Measurements from ENCODE around the gene PARD3. TPM values are rescaled to one million over a fixed set of nuclear protein-coding genes. Genes with fewer than 3 reads are reported as not detected.

The PARD3 gene
- total and polyA plus RNA-seq, 2 donors from 2014 or later, result 21.1 to 47.5 TPM

DNA sequence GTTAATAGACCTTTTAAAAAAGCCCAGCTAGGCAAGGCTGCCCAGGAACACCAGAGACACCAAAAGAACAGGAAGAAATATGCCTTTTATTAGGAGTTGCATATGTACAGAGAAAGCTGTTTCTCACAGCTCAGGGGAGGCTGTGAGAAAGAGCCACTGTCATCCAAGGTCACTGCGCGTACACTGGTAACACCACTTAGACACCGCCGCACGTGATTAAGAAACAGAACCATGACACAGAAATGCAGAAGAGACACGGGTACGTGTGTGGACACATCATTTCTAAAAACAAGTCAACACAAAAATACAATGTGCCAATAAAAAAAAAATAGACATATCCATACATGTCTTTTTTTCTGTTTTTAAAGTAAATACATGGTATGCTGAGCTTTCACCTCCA is 705.6 kb downstream of the PARD3 start:
- H3K9ac ChIP-seq (ENCODE audit: low read length in 3 of 3), result no peak overlapping the region
- FAIRE-seq, result no peak

DNA sequence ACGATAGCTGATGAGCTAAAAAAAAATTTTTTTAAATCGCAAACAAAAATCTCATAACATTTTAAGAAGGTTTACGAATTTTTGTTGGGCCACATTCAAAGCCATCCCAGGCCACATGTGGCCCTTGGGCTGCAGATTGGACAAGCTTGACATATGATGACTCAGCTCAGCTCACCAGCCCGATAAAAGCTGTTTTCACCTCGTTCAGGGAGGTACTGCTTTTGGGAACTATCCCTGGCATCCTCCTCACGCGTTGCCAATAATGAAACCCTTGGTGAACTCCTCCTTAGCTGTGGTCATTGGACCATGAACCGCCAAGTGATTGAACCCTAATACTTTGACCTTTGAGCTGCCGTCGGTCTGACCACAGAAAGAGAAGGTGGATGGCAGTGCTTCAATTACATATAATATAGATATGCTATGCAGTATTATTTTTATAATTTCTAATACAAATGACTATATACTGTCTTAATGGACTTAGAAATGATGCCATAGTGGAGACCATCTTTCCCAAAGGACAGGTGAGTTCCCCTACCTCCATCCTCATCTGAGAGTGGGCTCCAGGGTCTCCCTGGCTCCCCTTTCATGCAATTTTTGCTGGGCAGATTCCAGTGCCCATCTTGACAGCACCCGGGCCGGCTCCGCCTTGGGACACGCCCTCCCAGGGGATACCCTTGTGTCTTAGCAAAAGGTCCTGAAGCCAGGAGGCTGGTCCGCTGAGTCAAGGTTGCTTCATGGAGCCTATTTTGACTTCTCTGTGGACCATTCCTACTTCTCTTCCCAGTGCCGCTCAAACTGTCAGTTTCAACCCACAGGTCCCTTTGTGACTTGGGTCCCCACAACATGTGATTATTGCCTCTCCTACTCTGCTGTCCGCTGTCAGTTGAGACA is 707.2 kb downstream of the PARD3 start:
- Histone ChIP-seq H3K4me1 (ENCODE audit: control insufficient read depth in 2 of 3, insufficient read depth in 2 of 3, low read depth in 1 of 3, low read length in 3 of 3) (no peaks in the 10 kb centered on the region), H3K9me3 (ENCODE audit: control insufficient read depth in 2 of 3, insufficient read depth in 1 of 3, low read length in 3 of 3) (no peaks in the 10 kb centered on the region), H3K9ac (ENCODE audit: low read length in 3 of 3) (no peak overlapping the region), H3K4me3 (ENCODE audit: low read length in 3 of 3) (no peak overlapping the region), H3K36me3 (ENCODE audit: control insufficient read depth in 2 of 3, insufficient read depth in 3 of 3, low read length in 3 of 3) (no peaks in the 10 kb centered on the region), H3K27ac (ENCODE audit: low read depth in 2 of 2, low read length in 2 of 2) (no peak overlapping the region), H3K27me3 (ENCODE audit: control insufficient read depth, insufficient read depth, low read length) (no peaks in the 10 kb centered on the region)
- intact Hi-C loops (cut with DNase I), result no loop called here
- FAIRE-seq, result no peak
- TF ChIP-seq, protein P1, sequence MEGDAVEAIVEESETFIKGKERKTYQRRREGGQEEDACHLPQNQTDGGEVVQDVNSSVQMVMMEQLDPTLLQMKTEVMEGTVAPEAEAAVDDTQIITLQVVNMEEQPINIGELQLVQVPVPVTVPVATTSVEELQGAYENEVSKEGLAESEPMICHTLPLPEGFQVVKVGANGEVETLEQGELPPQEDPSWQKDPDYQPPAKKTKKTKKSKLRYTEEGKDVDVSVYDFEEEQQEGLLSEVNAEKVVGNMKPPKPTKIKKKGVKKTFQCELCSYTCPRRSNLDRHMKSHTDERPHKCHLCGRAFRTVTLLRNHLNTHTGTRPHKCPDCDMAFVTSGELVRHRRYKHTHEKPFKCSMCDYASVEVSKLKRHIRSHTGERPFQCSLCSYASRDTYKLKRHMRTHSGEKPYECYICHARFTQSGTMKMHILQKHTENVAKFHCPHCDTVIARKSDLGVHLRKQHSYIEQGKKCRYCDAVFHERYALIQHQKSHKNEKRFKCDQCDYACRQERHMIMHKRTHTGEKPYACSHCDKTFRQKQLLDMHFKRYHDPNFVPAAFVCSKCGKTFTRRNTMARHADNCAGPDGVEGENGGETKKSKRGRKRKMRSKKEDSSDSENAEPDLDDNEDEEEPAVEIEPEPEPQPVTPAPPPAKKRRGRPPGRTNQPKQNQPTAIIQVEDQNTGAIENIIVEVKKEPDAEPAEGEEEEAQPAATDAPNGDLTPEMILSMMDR (IDR thresholded peaks at IDR 0.05; ENCODE audit: borderline replicate concordance, extremely low read depth, insufficient read depth), result no peak
- DNase-seq, result no peak

More for the DNA sequence above, 705.6 kb downstream of the PARD3 start:
- Histone ChIP-seq H3K4me3 (ENCODE audit: low read length in 3 of 3) (no peak overlapping the region), H3K27ac (ENCODE audit: low read depth in 2 of 2, low read length in 2 of 2) (no peak overlapping the region), H3K36me3 (ENCODE audit: control insufficient read depth in 2 of 3, insufficient read depth in 3 of 3, low read length in 3 of 3) (no peaks in the 10 kb centered on the region), H3K27me3 (ENCODE audit: control insufficient read depth, insufficient read depth, low read length) (no peaks in the 10 kb centered on the region), H3K9me3 (ENCODE audit: control insufficient read depth in 2 of 3, insufficient read depth in 1 of 3, low read length in 3 of 3) (no peaks in the 10 kb centered on the region), H3K4me1 (ENCODE audit: control insufficient read depth in 2 of 3, insufficient read depth in 2 of 3, low read depth in 1 of 3, low read length in 3 of 3) (peaks cover 0 to 2% (median 0%) of the 10 kb centered on the region in 3 donors)
- intact Hi-C loops (cut with DNase I), result no loop called here
- DNase-seq, result no peak
- TF ChIP-seq, protein P1 (IDR thresholded peaks at IDR 0.05; ENCODE audit: borderline replicate concordance, extremely low read depth, insufficient read depth), result no peak

DNA sequence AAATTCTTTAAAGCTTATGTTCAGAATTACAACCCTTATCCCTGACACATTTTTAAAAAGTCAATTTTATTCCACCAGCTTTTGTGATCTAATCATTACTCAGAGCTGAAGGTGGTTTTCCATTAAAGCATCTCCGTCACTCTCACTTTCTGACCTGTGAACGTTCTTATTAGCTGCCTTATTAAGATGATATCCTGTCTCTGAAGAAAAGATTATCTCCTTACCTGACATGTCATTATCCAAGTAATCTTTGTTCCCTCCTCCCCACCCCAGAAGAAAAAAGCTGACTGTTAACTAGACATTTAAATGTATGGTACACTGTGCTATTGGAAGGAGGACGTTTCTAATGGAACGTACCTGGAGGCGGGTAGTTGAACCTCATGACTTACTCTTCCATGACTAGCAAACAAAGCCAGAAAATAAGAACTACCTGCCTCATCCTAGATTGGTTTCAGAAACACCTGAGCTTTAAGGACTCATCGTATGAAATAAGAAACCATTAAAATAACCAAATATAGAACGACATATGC is 708.7 kb downstream of the PARD3 start:
- Histone ChIP-seq H3K27ac (ENCODE audit: low read depth in 2 of 2, low read length in 2 of 2) (no peak overlapping the region), H3K4me1 (ENCODE audit: control insufficient read depth in 2 of 3, insufficient read depth in 2 of 3, low read depth in 1 of 3, low read length in 3 of 3) (peaks cover 0 to 3% (median 0%) of the 10 kb centered on the region in 3 donors), H3K36me3 (ENCODE audit: control insufficient read depth in 2 of 3, insufficient read depth in 3 of 3, low read length in 3 of 3) (no peaks in the 10 kb centered on the region), H3K4me3 (ENCODE audit: low read length in 3 of 3) (no peak overlapping the region), H3K9ac (ENCODE audit: low read length in 3 of 3) (no peak overlapping the region), H3K27me3 (ENCODE audit: control insufficient read depth, insufficient read depth, low read length) (no peaks in the 10 kb centered on the region), H3K9me3 (ENCODE audit: control insufficient read depth in 2 of 3, insufficient read depth in 1 of 3, low read length in 3 of 3) (no peaks in the 10 kb centered on the region)
- TF ChIP-seq, protein P1 (IDR thresholded peaks at IDR 0.05; ENCODE audit: borderline replicate concordance, extremely low read depth, insufficient read depth), result no peak
- DNase-seq, result no peak
- no peak for FAIRE-seq
- intact Hi-C loops (cut with DNase I), result no loop called here

Measured in kidney (tissue), 14 donors.